HuH-7 (cell line): ENCODE measurements around the gene IL37.

Experiments
- DNase-seq: peaks from one replicate; pipeline ENCODE4 v3.0.0; 2011; ENCODE audit warnings: low spot score

Gene IL37

DNA sequence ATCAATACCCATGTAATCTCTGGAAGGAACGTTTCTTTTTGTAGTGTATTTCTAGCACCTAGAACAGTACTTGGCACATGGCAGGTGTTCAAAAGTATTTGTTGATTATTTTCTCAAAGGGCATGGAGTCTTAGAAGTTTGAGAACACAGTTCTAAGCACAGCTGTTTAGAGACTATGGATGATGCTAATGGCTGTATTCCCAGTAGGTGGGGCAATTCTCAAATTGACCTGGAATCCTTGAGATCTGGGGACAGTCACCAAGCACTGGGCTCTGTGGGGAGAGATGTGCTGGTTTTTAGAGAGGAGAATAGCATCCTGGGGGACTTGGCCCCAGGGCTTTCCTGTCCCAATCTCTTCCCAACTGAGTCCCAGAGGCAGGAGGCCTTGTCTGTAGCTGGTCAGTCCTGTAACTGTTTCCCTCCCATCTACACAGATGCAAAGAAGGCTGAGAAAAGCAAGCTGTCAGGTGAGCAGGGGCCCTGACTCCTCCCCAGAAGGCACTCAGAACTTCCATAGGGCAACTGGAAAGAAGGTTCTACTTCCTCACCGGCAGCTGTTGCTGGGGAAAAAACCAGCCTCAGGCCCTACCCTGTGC is 49.4 kb downstream of the IL37 start:
- no peak for DNase-seq

GRCh38 chr2:112962308-112963175 is 51.6 kb downstream of the IL37 start:
- DNase-seq: no peak

- no peak for DNase-seq
These were observed 56.1 kb downstream of the IL37 start for GRCh38 chr2:112967023-112967422.
